K562 (cell line): ENCODE measurements around the gene AKR1C3. TPM values are rescaled to one million over a fixed set of nuclear protein-coding genes. Genes with fewer than 3 reads are reported as not detected.

ENCODE experiments used
- ATAC-seq: fragments of 200-7000 bp; cut with Tn5 transposase; 3 replicates; pipeline ENCODE4 v1.9.1; 2020; ENCODE audit warnings: moderate library complexity
- BruUV-seq: library from RNA; stranded (reverse); fragments of 400-500 nt; replicated peaks from 2 replicates; lab custom pipeline; 2021; lab: Mats Ljungman, UMichigan
- CTCF ChIA-PET: fragments of 300-600 bp; formaldehyde crosslinking; extraction: SDS; loops from one replicate; lab custom pipeline; 2021; ENCODE audit warnings: low intra/inter-chr PET ratio; lab: Yijun Ruan, JAX
- POLR2A ChIA-PET: fragments of 300-600, 350-650 bp; sonication (Branson Sonifier 250); formaldehyde crosslinking; extraction: SDS; loops from one replicate; lab custom pipeline; 2021; ENCODE audit warnings: antibody characterized with exemption, inconsistent platforms; lab: Yijun Ruan, JAX
- DNase-seq, 4 experiments: peaks; one replicate each; pipeline versions ENCODE4 v3.0.0 to v3.0.0-alpha.2; 2011 to 2018; ENCODE audit warnings: low spot score in 3 of 4, mixed read lengths in 3 of 4; ENCODE audit errors: extremely low read depth in 1 of 4
- FAIRE-seq: peaks from 2 replicates; lab custom pipeline; 2011; peaks lifted over from hg19 to GRCh38; lab: Jason Lieb, UNC
- H2AFZ ChIP-seq: 2 replicates; pipeline ENCODE4 v1.6.0; 2011; ENCODE audit warnings: low read depth, low read length, control low read depth, inconsistent platforms
- H3K27ac ChIP-seq: fragments of 200-600 bp; 3 replicates; pipeline ENCODE4 v1.8.0; 2011; ENCODE audit warnings: low read depth, mild to moderate bottlenecking, control low read depth, inconsistent platforms, low read length, moderate library complexity, mixed read lengths; ENCODE audit errors: extremely low read depth
- H3K27me3 ChIP-seq, 2 experiments: fragments of 300-600 bp in 1 of 2; 2 replicates in 1 of 2; 3 replicates in 1 of 2; pipeline versions ENCODE4 v1.6.0 to v1.8.0; 2011; ENCODE audit warnings: inconsistent platforms in 2 of 2, low read length in 2 of 2, mild to moderate bottlenecking in 1 of 2, mixed read lengths in 1 of 2, moderate library complexity in 1 of 2; ENCODE audit not compliant: control insufficient read depth in 2 of 2, insufficient read depth in 2 of 2
- H3K36me3 ChIP-seq: fragments of 300-600 bp; 3 replicates; pipeline ENCODE4 v1.8.0; 2011; ENCODE audit warnings: mild to moderate bottlenecking, low read length, inconsistent platforms; ENCODE audit not compliant: control insufficient read depth, insufficient read depth
- H3K4me1 ChIP-seq, 2 experiments: fragments of 200-600 bp in 1 of 2; replicated peaks in 1 of 2; 2 replicates in 1 of 2; 3 replicates in 1 of 2; pipeline versions ENCODE4 v1.5.1 to v1.8.0; 2011; ENCODE audit warnings: inconsistent platforms in 2 of 2, low read length in 2 of 2, mild to moderate bottlenecking in 1 of 2, mixed read lengths in 1 of 2, moderate library complexity in 1 of 2; ENCODE audit not compliant: control insufficient read depth in 2 of 2, insufficient read depth in 2 of 2
- H3K4me2 ChIP-seq: 2 replicates; pipeline ENCODE4 v1.6.1; 2011; ENCODE audit warnings: low read length, control low read depth, inconsistent platforms, mixed read lengths; ENCODE audit not compliant: insufficient read depth
- H3K4me3 ChIP-seq: fragments of 200-600 bp; sonication (generic), shearing (Covaris generic); 2 replicates; pipeline ENCODE4 v1.5.1; 2016; ENCODE audit warnings: control low read depth, inconsistent platforms
- H3K79me2 ChIP-seq: fragments of 200-600 bp; 3 replicates; pipeline ENCODE4 v1.8.0; 2011; ENCODE audit warnings: low read length, inconsistent platforms; ENCODE audit not compliant: control insufficient read depth, insufficient read depth
- H3K9ac ChIP-seq, 2 experiments: 2 replicates each; pipeline versions ENCODE4 v1.6.0 to v1.6.1; 2011; ENCODE audit warnings: low read depth in 2 of 2, low read length in 2 of 2, control low read depth in 1 of 2, inconsistent platforms in 1 of 2, mild to moderate bottlenecking in 1 of 2, mixed read lengths in 1 of 2; ENCODE audit not compliant: insufficient read depth in 1 of 2
- H3K9me1 ChIP-seq: one replicate; pipeline ENCODE4 v1.6.0; 2011; ENCODE audit warnings: inconsistent platforms, mild to moderate bottlenecking, low read length, moderate library complexity; ENCODE audit not compliant: control insufficient read depth, insufficient read depth
- H3K9me3 ChIP-seq: replicated peaks from 2 replicates; pipeline ENCODE4 v1.5.1; 2011; ENCODE audit warnings: low read depth, low read length, inconsistent platforms; ENCODE audit not compliant: control insufficient read depth, insufficient read depth
- H4K20me1 ChIP-seq: replicated peaks from 2 replicates; pipeline ENCODE4 v1.6.1; 2011; ENCODE audit warnings: low read length, inconsistent platforms, mixed read lengths; ENCODE audit not compliant: control insufficient read depth, insufficient read depth
- CUX1 ChIP-seq: fragments of 200-800 bp; sonication (Bioruptor generic); IDR thresholded peaks from 2 replicates; pipeline ENCODE4 v1.6.1; 2016; ENCODE audit warnings: missing genetic modification characterization, missing compliant biosample characterization
- GTF3C2 ChIP-seq: IDR thresholded peaks from 3 replicates; pipeline ENCODE4 v1.6.1; 2011; ENCODE audit warnings: borderline replicate concordance, mild to moderate bottlenecking, moderate library complexity; ENCODE audit not compliant: insufficient read length; ENCODE audit errors: extremely low read depth
- HOXB6 ChIP-seq: fragments of 250-450 bp; sonication (Bioruptor Pico); IDR thresholded peaks from 2 replicates; pipeline ENCODE4 v1.5.1; 2022; ENCODE audit warnings: mild to moderate bottlenecking, borderline replicate concordance
- NFIX ChIP-seq: fragments of 250-450 bp; sonication (Bioruptor Pico); IDR thresholded peaks from 2 replicates; pipeline ENCODE4 v1.4.0; 2020; ENCODE audit warnings: low read depth, mild to moderate bottlenecking, moderate library complexity
- POLR2B ChIP-seq: fragments of 450-650 bp; IDR thresholded peaks from 2 replicates; pipeline ENCODE4 v1.6.1; 2018; ENCODE audit warnings: low read depth; ENCODE audit not compliant: partially characterized antibody
- TAF7 ChIP-seq: fragments of 450-650 bp; IDR thresholded peaks from 2 replicates; pipeline ENCODE4 v1.6.1; 2016; ENCODE audit warnings: missing genetic modification characterization, missing compliant biosample characterization
- WHSC1 ChIP-seq: IDR thresholded peaks from one replicate; pipeline ENCODE4 v1.6.1; 2012; ENCODE audit warnings: low read length, control low read depth, inconsistent platforms
- ZBTB49 ChIP-seq: sonication (generic); formaldehyde crosslinking; IDR thresholded peaks from 2 replicates; pipeline ENCODE4 v1.8.0; 2022; ENCODE audit warnings: missing genetic modification reagents, mild to moderate bottlenecking, borderline replicate concordance
- ZNF134 ChIP-seq: fragments of 250-450 bp; sonication (Bioruptor Pico); conservative IDR thresholded peaks from 2 replicates; pipeline ENCODE4 v1.4.0; 2020
- ZNF347 ChIP-seq: fragments of 450-650 bp; formaldehyde crosslinking; IDR thresholded peaks from 2 replicates; pipeline ENCODE4 v1.4.0; 2020; ENCODE audit warnings: low read depth, mild to moderate bottlenecking, moderate library complexity
- ZNF583 ChIP-seq: fragments of 250-450 bp; sonication (Bioruptor Pico); IDR thresholded peaks from 2 replicates; pipeline ENCODE4 v1.4.0; 2020
- WGBS: fragments of 100-300 bp; shearing (Covaris generic); methylation state at CpG from one replicate; pipeline ENCODE4 v1.1.6; 2016; ENCODE audit warnings: low coverage, mixed read lengths; ENCODE audit not compliant: insufficient coverage; ENCODE audit errors: missing lambda C conversion rate; 5-methylcytosine and 5-hydroxymethylcytosine counted together
- in situ Hi-C: fragments of 300-500 bp; cut with MboI; formaldehyde crosslinking; loops from 4 replicates; pipeline ENCODE4 v1.15.0; 2018; ENCODE audit warnings: inconsistent platforms, mixed read lengths
- intact Hi-C: fragments of 100-400 bp; cut with micrococcal nuclease; formaldehyde crosslinking; loops from 2 replicates; pipeline ENCODE4 v1.14.2; 2022
- polyA plus RNA-seq, 8 experiments: library from polyadenylated mRNA; depleted of rRNA in 4 of 8; stranded (reverse) in 5 of 8; unstranded in 3 of 8; fragments of >200 nt; fragmentation: Nextera tagmentation in 2 of 8; fragmentation: Illumina TruSeq in 1 of 8; extraction: Ambion mirVana in 2 of 8; extraction: Trizol in 1 of 8; gene quantifications; 2 replicates each; pipeline versions ENCODE4 v1.2.1 to v1.2.3, GENCODE V29; 2011 to 2014; ENCODE audit warnings: inconsistent platforms in 1 of 8, missing spikeins in 1 of 8
- total RNA-seq, 7 experiments: library from RNA; depleted of rRNA in 6 of 7; stranded (reverse); fragments of >200 nt in 6 of 7; fragmentation: Illumina TruSeq in 2 of 7; extraction: Trizol in 2 of 7; gene quantifications; 2 replicates each; pipeline versions ENCODE4 v1.2.1 to v1.2.3, GENCODE V29; 2011 to 2021; ENCODE audit warnings: low replicate concordance in 1 of 7

Gene AKR1C3
- total and polyA plus RNA-seq, 9 of the 15 experiments (the other 6 are each of a cell fraction or from before 2014, with no cell fraction given), result 4.6 to 20.4 (median 10.1) TPM

- TF ChIP-seq ZNF583 (CRISPR knock-in tag), result no peak
- no peak for TF ChIP-seq TAF7 (tag)
- no peak for TF ChIP-seq ZNF134 (CRISPR knock-in tag)
Observed at GRCh38 chr10:5103481-5103880, 9.3 kb downstream of the AKR1C3 start (continued).

- no peak overlapping the region for H3K4me3 ChIP-seq
- no peak for DNase-seq
- H3K79me2 ChIP-seq, result no peaks in the 10 kb centered on the region
- 0 out of 2 replicates have a peak, but pooled peaks cover 2% of the 10 kb centered on the region for H3K9me3 ChIP-seq
- FAIRE-seq, result no peak
- H3K9ac ChIP-seq, result no peak overlapping the region
- H2AFZ ChIP-seq, result no peak overlapping the region
- no peaks in the 10 kb centered on the region for H3K27me3 ChIP-seq
- no peak overlapping the region for H3K4me2 ChIP-seq
- no peaks in the 10 kb centered on the region for H4K20me1 ChIP-seq
- POLR2A ChIA-PET, result interaction anchor here (0.6 to 0.9 kb wide), 2 partner anchors 20 to 201 kb away, joined by 3 read pairs; no protein-coding TSS in a partner anchor
- CTCF ChIA-PET, result no interaction called here
- H3K4me1 ChIP-seq, result no peaks in the 10 kb centered on the region
- no peak for ATAC-seq
- in situ Hi-C loops (no loop called here), intact Hi-C loops (no loop called here)
- H3K27ac ChIP-seq, result no peak overlapping the region
- no peaks in the 10 kb centered on the region for H3K9me1 ChIP-seq
- no peaks in the 10 kb centered on the region for H3K36me3 ChIP-seq
- no TSS peak for BruUV-seq
- 62% methylated on average over 1 of the region's 1 CpG for WGBS
- no peak for TF ChIP-seq HOXB6 (CRISPR knock-in tag)
- TF ChIP-seq CUX1 (CRISPR knock-in tag), result no peak
- no peak for TF ChIP-seq ZNF347 (CRISPR knock-in tag)
- no peak for TF ChIP-seq POLR2B
- TF ChIP-seq ZBTB49 (CRISPR knock-in tag), result no peak
- no peak for TF ChIP-seq GTF3C2
- no peak for TF ChIP-seq NFIX (CRISPR knock-in tag)
- TF ChIP-seq WHSC1, result no peak
Observed at GRCh38 chr10:5105626-5106025, 11.4 kb downstream of the AKR1C3 start.
